PC-3 (cell line): Measurements from ENCODE around the gene SAMD14.

Experiments used
- CTCF ChIP-seq: fragments of 300-600 bp; sonication (generic); conservative IDR thresholded peaks from 2 replicates; pipeline ENCODE4 v1.5.1; 2017; ENCODE audit warnings: antibody characterized with exemption, low read depth, mild to moderate bottlenecking, low read length
- EZH2 ChIP-seq: fragments of 300-600 bp; sonication (generic); IDR thresholded peaks from one replicate; pipeline ENCODE4 v1.6.1; 2017; ENCODE audit warnings: antibody characterized with exemption, mild to moderate bottlenecking, low read length; ENCODE audit not compliant: unreplicated experiment
- EZH2phosphoT487 ChIP-seq: fragments of 300-600 bp; sonication (generic); IDR thresholded peaks from 2 replicates; pipeline ENCODE4 v1.6.1; 2018; ENCODE audit warnings: mild to moderate bottlenecking, antibody characterized with exemption, low read length, borderline replicate concordance

GRCh38 chr17:50165867-50166517 lies 36.0 kb upstream of the SAMD14 start, which contains the start of gene SGCA:
- TF ChIP-seq CTCF (no peak), EZH2 (no peak), EZH2phosphoT487 (no peak)
